HG02623 (cell line): ENCODE measurements around the gene TAS2R20.

Experiments used
- ATAC-seq: cut with Tn5 transposase; IDR thresholded peaks from one replicate; pipeline ENCODE4 v1.9.1; 2021; ENCODE audit warnings: moderate library complexity; ENCODE audit not compliant: unreplicated experiment

The TAS2R20 gene

GRCh38 chr12:10960211-10960610 is 37.9 kb downstream of the TAS2R20 start:
- no peak for ATAC-seq

DNA sequence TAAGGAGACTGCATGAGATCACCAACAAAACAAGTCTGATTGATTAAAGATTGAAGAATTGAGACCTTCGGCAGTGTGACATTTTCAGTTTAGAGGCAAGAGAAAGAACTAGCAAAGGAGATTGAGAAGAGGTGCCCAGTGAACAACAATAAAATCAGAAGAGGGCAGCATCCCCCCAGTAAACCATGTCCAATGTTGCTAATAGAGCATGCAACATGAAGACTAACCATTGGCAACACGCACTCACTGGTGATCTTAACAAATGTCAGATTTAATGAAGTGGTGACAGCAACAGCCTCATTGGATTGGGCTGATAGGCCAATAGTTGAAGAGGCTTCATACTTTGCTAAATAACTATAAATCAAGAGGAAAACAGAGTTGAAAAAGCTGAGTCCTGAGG is 38.3 kb downstream of the TAS2R20 start:
- ATAC-seq: no peak

DNA sequence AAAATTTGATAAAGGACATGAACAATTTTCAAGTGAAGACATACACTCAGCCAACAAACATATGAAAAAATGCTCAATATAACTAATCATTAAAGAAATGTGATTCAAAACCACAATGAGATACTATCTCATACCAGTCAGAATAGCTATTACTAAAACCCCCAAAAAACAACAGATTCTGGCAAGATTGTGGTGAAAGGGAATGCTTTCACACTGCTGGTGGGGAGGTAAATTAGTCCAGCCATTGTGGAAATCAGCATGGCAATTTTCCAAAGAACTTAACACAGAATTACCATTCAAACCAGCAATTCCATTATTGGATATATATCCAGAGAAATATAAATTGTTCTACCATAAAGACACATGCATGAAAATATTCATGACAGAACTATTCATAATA is 40.4 kb downstream of the TAS2R20 start:
- no peak for ATAC-seq

GRCh38 chr12:10956085-10956484 is 42.0 kb downstream of the TAS2R20 start:
- ATAC-seq: no peak

DNA sequence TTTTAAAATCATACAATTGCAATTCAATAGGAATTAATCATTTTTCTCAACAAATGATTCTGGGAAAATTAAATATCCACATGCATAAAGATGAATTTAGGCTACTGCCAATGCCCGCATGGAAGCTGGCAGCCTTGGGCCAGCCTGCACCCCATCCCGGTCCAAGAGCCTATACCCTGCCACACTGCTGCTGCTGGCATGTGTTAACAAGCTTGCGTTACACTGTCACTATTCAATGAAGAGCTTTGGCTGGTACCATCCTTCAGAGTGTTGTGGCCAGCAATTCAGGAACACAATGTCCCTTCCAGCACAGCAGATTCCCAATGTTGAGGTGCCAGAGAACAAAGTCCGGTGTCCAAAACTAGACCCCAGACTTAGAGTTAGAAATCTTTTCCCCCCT is 45.5 kb downstream of the TAS2R20 start:
- ATAC-seq: no peak
